ENCODE data around the gene ERICH3.

- TF ChIP-seq POLR2A (IDR thresholded peaks at IDR 0.05; ENCODE audit: extremely low read depth, insufficient read length) (no peak), MAX (IDR thresholded peaks at IDR 0.05; ENCODE audit: low read depth, low read length) (no peak), CTCF (IDR thresholded peaks at IDR 0.05; ENCODE audit: low read depth, low read length) (no peak), MYC (IDR thresholded peaks at IDR 0.05; ENCODE audit: low read depth, low read length) (no peak)
Measured at GRCh38 chr1:74637296-74637695, 36.3 kb downstream of the ERICH3 start.
